ENCODE measurements around the gene TOMM6. TPM values are rescaled to one million over a fixed set of nuclear protein-coding genes. Genes with fewer than 3 reads are reported as not detected.

Gene TOMM6
- total RNA-seq, 2 experiments from 2014 or later = 131 to 277 TPM

GRCh38 chr6:41771058-41771983 is 16.2 kb upstream of the TOMM6 start:
- no peak overlapping the region for H3K27ac ChIP-seq (ENCODE audit: low read depth, low read length, poor library complexity, severe bottlenecking)
- no peak overlapping the region for H2AFZ ChIP-seq (ENCODE audit: low read length)
- CTCF ChIA-PET (ENCODE audit: unreplicated experiment) = no interaction called here
- no peak overlapping the region for H3K4me3 ChIP-seq (ENCODE audit: low read depth, low read length, poor library complexity, severe bottlenecking)
- no peak overlapping the region for H3K4me2 ChIP-seq (ENCODE audit: low read length)
- no peaks in the 10 kb centered on the region for H3K79me2 ChIP-seq (ENCODE audit: insufficient read depth, low read depth, low read length)
- no peak for TF ChIP-seq EZH2phosphoT487 (IDR thresholded peaks at IDR 0.05; ENCODE audit: borderline replicate concordance, low read depth, low read length)
- TF ChIP-seq CTCF (conservative IDR thresholded peaks at IDR 0.05; ENCODE audit: low read length) = no peak
- no peaks in the 10 kb centered on the region for H4K20me1 ChIP-seq (ENCODE audit: insufficient read depth, low read length)
- peaks cover 7% of the 10 kb centered on the region for H3K4me1 ChIP-seq (ENCODE audit: insufficient read depth, low read length, poor library complexity, severe bottlenecking)
- H3K9me3 ChIP-seq (ENCODE audit: low read length) = no peaks in the 10 kb centered on the region
- no peak for DNase-seq (ENCODE audit: low spot score)
- POLR2A ChIA-PET = no interaction called here
- intact Hi-C loops (cut with micrococcal nuclease; ENCODE audit: unreplicated experiment) = no loop called here
- no peaks in the 10 kb centered on the region for H3K9me2 ChIP-seq (ENCODE audit: insufficient read depth, low read length)
- BruUV-seq (replicated peaks) = no TSS peak
- H3K36me3 ChIP-seq (ENCODE audit: insufficient read depth, low read length) = peaks cover 40% of the 10 kb centered on the region

GRCh38 chr6:41774841-41775240 is 12.7 kb upstream of the TOMM6 start:
- BruUV-seq (replicated peaks) = no TSS peak
- Histone ChIP-seq H3K36me3 (ENCODE audit: insufficient read depth, low read length) (peaks cover 40% of the 10 kb centered on the region), H3K27ac (ENCODE audit: low read depth, low read length, poor library complexity, severe bottlenecking) (no peak overlapping the region), H3K9me3 (ENCODE audit: low read length) (no peaks in the 10 kb centered on the region), H3K79me2 (ENCODE audit: insufficient read depth, low read depth, low read length) (no peaks in the 10 kb centered on the region; the same call in 1 of the 2 replicates), H3K9me2 (ENCODE audit: insufficient read depth, low read length) (no peaks in the 10 kb centered on the region), H2AFZ (ENCODE audit: low read length) (no peak overlapping the region), H3K4me2 (ENCODE audit: low read length) (no peak overlapping the region), H3K4me3 (ENCODE audit: low read depth, low read length, poor library complexity, severe bottlenecking) (no peak overlapping the region), H4K20me1 (ENCODE audit: insufficient read depth, low read length) (no peaks in the 10 kb centered on the region), H3K4me1 (ENCODE audit: insufficient read depth, low read length, poor library complexity, severe bottlenecking) (peaks cover 5% of the 10 kb centered on the region)
- POLR2A ChIA-PET = no interaction called here
- CTCF ChIA-PET (ENCODE audit: unreplicated experiment) = interaction anchor here (0.7 kb wide), 1 partner anchor 57 kb away, joined by 4 read pairs; no protein-coding TSS in a partner anchor
- no peak for DNase-seq (ENCODE audit: low spot score)
- no peak for TF ChIP-seq EZH2phosphoT487 (IDR thresholded peaks at IDR 0.05; ENCODE audit: borderline replicate concordance, low read depth, low read length)
- TF ChIP-seq CTCF (conservative IDR thresholded peaks at IDR 0.05; ENCODE audit: low read length) = no peak
- intact Hi-C loops (cut with micrococcal nuclease; ENCODE audit: unreplicated experiment) = loop anchor here (5.0 kb wide), 2 partner anchors 68 to 93 kb away; no protein-coding TSS in a partner anchor

Measured in OCI-LY7 (cell line).